D721Med (cell line): ENCODE results near the gene UGT1A5.
"Not testable (repeated sequence)": the region's sequence is repeated elsewhere in the genome, so short reads cannot be mapped to it uniquely, and the experiment has no call there.

Source experiments
- DNase-seq: peaks from one replicate; pipeline ENCODE4 v3.0.0; 2011; ENCODE audit warnings: low spot score; ENCODE audit not compliant: insufficient read length
- FAIRE-seq: peaks from 2 replicates; lab custom pipeline; 2011; peaks lifted over from hg19 to GRCh38; lab: Jason Lieb, UNC
- CTCF ChIP-seq: IDR thresholded peaks from 2 replicates; pipeline ENCODE4 v1.5.1; 2012; ENCODE audit warnings: mild to moderate bottlenecking, control low read depth; ENCODE audit not compliant: insufficient read depth; ENCODE audit errors: missing control alignments

Gene UGT1A5

DNA sequence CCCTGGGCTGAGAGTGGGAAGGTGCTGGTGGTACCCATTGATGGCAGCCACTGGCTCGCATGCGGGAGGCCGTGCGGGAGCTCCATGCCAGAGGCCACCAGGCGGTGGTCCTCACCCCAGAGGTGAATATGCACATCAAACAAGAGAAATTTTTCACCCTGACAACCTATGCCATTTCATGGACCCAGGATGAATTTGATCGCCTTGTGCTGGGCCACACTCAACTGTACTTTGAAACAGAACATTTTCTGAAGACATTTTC lies 34.5 kb downstream of the UGT1A5 start:
- DNase-seq (no peak), FAIRE-seq (no peak)
- no peak for TF ChIP-seq CTCF

- not testable (repeated sequence) for FAIRE-seq
Measured at GRCh38 chr2:233750689-233751088, 38.0 kb downstream of the UGT1A5 start.

DNA sequence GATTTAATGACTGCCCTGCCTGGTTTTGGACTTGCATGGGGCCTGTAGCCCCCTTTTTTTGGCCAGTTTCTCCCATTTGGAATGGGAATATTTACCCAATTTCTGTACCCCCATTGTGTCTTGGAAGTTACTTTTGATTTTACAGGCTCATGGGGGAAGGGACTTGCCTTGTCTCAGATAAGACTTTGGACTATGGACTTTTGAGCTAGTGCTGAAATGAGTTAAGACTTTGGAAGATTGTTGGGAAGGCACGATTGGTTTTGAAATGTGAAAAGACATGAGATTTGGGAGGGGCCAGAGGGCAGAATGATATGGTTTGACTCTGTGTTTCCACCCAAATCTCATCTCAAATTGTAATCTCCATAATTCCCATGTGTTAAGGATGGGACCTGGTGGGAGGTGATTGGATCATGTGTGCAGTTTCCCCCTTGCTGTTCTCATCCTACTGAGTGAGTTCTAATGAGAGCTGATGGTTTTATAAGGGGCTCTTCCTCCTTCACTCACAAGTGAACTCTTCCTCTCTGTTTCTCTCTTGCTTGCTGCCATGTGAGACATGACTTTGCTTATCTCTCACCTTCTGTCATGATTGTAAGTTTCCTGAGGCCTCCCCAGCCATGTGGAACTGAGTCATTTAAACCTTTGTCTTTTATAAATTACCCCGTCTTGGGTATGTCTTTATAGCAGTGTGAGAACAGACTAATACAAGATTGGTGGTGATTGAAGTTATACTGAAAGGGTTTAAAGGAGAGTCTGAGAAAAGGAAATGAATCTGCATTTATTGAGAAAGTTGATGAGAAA lies 38.7 kb downstream of the UGT1A5 start:
- not testable (repeated sequence) for DNase-seq, FAIRE-seq

More at GRCh38 chr2:233750689-233751088, 38.0 kb downstream of the UGT1A5 start:
- not testable (repeated sequence) for DNase-seq

DNA sequence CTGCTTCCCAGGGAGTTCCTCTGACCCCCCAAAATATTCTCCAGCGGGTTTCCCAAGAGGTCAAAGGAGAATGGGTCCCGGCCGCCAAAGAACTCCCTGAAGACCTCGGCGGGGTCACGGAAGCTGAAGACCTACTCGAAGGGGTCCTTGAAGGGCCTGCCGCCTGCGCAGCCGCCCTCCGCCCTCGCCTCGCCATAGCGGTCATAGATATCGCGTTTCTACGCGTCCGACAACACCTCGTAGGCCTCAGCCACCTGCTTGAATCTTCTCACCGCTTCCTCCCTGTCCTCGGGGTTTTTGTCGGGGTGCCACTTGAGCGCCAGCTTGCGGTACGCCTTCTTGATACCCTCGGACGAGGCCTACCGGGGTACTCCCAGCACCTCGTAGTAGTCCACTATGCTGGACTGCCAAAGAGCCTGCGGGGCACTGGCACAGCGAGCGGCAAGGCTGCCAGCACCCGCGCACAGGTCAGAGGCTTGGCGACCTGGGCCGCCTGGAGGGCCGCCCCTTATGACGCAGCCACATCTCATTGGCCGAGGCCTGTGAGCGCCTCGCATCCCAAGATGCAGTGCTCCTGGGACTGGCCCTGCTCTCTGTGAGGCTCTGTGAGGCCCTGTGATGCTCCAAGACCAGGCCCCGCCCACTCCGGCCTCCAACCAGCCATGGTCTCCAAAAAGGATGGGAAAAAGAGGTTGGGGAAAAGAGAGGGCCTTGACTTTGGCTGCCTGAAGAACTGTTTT lies 42.3 kb downstream of the UGT1A5 start:
- no peak for TF ChIP-seq CTCF
- FAIRE-seq: no peak
- DNase-seq: no peak

DNA sequence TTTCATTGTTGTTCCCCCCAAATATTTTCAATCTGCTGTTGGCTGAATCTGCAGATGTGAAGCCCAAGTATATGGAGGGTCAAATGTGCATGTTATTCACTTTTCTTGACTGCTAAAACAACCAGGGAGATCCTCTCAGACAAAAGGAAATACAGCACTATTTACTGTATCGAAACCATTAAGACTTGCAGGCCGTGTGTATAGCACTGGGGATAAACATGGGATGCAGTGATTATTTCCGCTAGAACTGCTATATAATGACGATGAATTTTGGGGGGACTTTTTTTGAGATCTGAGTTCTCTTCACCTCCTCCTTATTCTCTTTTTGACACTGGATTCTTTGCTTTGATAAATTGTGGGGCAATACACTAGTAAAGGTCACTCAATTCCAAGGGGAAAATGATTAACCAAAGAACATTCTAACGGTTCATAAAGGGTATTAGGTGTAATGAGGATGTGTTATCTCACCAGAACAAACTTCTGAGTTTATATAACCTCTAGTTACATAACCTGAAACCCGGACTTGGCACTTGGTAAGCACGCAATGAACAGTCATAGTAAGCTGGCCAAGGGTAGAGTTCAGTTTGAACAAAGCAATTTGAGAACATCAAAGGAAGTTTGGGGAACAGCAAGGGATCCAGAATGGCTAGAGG lies 43.8 kb downstream of the UGT1A5 start:
- DNase-seq (no peak), FAIRE-seq (no peak)
- TF ChIP-seq CTCF: no peak

GRCh38 chr2:233758141-233758540 lies 45.4 kb downstream of the UGT1A5 start:
- TF ChIP-seq CTCF: no peak
- FAIRE-seq: no peak
- DNase-seq: no peak

DNA sequence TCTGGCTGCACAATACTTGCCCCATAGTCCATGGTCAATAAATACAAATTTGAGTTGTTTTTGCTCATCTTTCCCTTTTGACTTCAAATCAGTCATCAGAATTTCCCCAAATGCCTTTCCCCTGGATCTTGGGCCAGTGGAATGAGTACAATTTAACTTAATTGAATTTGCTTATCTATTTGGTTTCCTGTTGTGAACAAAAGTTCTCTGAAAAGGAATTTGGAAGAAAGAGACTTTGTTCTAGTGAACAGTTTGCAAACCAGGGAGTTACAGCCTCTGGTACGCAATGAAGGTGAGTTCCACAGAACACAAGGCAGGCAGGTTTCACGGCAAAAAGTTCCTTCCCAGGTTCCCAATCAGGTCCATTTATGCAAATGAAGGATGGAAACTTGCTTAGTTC lies 46.1 kb downstream of the UGT1A5 start:
- FAIRE-seq (no peak), DNase-seq (no peak)
- no peak for TF ChIP-seq CTCF

- FAIRE-seq: no peak
- no peak for DNase-seq
- TF ChIP-seq CTCF: no peak
Measured at GRCh38 chr2:233760043-233760442, 47.3 kb downstream of the UGT1A5 start, which contains the start of gene UGT1A1. Gene UGT1A1, plus strand, starts transcription at chr2:233760270. Its CDS starts 18 bp downstream, at chr2:233760288.
